ENCODE results near the gene PHF23.
A peak's percentile ranks its signal among the peaks of the same experiment; 100 is the strongest.

PHF23 gene

DNA sequence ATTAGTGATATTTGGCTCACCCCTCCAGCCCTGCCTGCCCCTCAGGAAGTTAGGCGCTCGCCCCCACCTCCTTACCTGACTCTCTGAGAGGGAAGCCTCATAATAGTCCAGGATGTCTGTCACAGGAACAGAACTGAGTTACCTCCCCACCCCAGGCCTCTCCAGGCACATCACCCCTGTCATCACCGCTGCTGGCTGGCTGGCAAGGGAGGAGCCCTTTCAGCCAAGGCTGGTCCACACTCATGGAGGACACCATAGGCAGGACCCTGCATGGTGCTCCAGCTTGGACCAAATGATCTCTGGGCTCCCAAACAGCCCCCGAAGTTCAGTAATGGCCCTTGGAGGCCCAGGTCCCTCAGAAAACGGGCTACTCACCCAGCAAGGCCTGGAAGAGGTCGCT is 21.1 kb downstream of the PHF23 start:
- Histone ChIP-seq H3K27ac (ENCODE audit: insufficient read depth in 1 of 2, low read depth in 1 of 2, low read length in 2 of 2, poor library complexity in 1 of 2, severe bottlenecking in 2 of 2) (peak overlapping the region; percentile 58 to 71), H3K4me1 (ENCODE audit: control extremely low read depth in 1 of 4, control insufficient read depth in 4 of 4, insufficient read depth in 4 of 4, low read length in 3 of 4) (peaks cover 8 to 75% (median 67%) of the 10 kb centered on the region in 4 experiments), H3K27me3 (replicated peaks in 2 of 5; ENCODE audit: control insufficient read depth in 4 of 5, insufficient read depth in 5 of 5, low read length in 4 of 5) (no peaks in the 10 kb centered on the region), H3K4me3 (ENCODE audit: control insufficient read depth in 1 of 7, extremely low read depth in 1 of 7, insufficient read depth in 4 of 7, low read depth in 2 of 7, low read length in 6 of 7) (peak overlapping the region in 6 of 7 experiments; percentile 52 to 78 (median 66)), H3K9me3 (ENCODE audit: control extremely low read depth in 1 of 5, control insufficient read depth in 4 of 5, insufficient read depth in 2 of 5, low read depth in 1 of 5, low read length in 4 of 5) (no peaks in the 10 kb centered on the region), H3K36me3 (ENCODE audit: control insufficient read depth in 4 of 4, insufficient read depth in 4 of 4, low read length in 3 of 4) (peaks cover 4 to 22% (median 19%) of the 10 kb centered on the region in 4 experiments)
- ChIA-PET CTCF (interaction anchor here (3.3 to 5.3 kb wide), 2 partner anchors 15 to 25 kb away, joined by 34 to 75 read pairs; partner anchors contain the start of genes DVL2 and GABARAP), POLR2A (no interaction called here)
- WGBS (ENCODE audit: insufficient coverage), result 40% methylated on average over 5 of the region's 6 CpGs
- no peak for DNase-seq

DNA sequence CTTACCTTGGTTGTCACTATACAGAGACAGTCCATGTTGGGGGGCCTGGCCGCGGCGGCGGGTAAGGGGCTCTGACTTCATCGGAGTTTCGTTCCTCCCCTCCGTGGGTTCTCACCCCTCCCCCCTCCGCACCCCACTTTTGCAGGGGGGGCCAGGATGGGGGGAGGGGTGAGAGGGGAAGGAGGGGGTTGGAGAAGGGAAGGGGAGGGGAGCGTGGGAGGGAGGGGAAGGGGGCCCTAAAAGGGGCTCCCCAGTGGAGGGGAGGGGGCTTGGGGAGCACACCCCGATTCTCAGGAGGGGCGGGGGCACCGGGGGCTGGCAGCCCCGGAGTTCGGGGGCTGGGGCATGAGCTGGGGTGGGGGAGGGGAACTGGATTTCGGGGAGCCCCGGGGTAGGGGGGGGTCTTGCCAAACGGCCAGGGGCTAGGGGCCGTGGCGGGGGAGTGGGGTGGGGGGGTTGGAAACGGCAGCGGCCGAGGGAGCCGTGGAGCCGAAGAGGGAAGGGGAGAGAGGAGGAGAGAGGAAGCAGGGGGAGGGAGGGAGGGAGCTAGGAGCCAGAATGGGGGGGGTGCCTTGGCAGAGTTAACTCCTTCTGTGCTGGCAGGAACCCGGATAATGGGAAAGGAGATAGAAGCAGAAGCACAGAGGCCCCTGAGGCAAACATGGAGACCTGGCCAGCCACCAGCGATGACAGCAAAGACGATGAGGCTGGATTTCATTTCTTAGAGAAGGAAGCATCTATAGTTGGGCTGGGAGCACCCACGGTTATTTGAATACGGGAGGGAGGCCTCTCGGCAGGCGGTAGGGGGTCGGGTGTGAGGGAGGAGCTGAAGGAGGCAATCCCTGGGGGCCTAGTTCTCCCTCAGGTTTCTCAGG is 21.9 kb downstream of the PHF23 start:
- WGBS (ENCODE audit: insufficient coverage), result 0% methylated on average over 8 of the region's 32 CpGs
- DNase-seq, result peak in 2 of 3 donors; percentile 79
- CTCF ChIA-PET, result interaction anchor here (5.3 kb wide), 1 partner anchor 16 kb away, joined by 75 read pairs; the partner anchor contains the start of gene DVL2
- H3K4me1 ChIP-seq (ENCODE audit: control extremely low read depth in 1 of 4, control insufficient read depth in 4 of 4, insufficient read depth in 4 of 4, low read length in 3 of 4), result peaks cover 8 to 75% (median 68%) of the 10 kb centered on the region in 4 experiments
- H3K27me3 ChIP-seq (replicated peaks in 2 of 5; ENCODE audit: control insufficient read depth in 4 of 5, insufficient read depth in 5 of 5, low read length in 4 of 5), result no peaks in the 10 kb centered on the region
- H3K36me3 ChIP-seq (ENCODE audit: control insufficient read depth in 4 of 4, insufficient read depth in 4 of 4, low read length in 3 of 4), result peaks cover 0 to 14% (median 12%) of the 10 kb centered on the region in 4 experiments
- peak overlapping the region; percentile 58 to 71 for H3K27ac ChIP-seq (ENCODE audit: insufficient read depth in 1 of 2, low read depth in 1 of 2, low read length in 2 of 2, poor library complexity in 1 of 2, severe bottlenecking in 2 of 2)
- no peaks in the 10 kb centered on the region for H3K9me3 ChIP-seq (ENCODE audit: control extremely low read depth in 1 of 5, control insufficient read depth in 4 of 5, insufficient read depth in 2 of 5, low read depth in 1 of 5, low read length in 4 of 5)
- peak overlapping the region; percentile 28 to 81 (median 67) for H3K4me3 ChIP-seq (ENCODE audit: control insufficient read depth in 1 of 7, extremely low read depth in 1 of 7, insufficient read depth in 4 of 7, low read depth in 2 of 7, low read length in 6 of 7)
- POLR2A ChIA-PET, result no interaction called here

DNA sequence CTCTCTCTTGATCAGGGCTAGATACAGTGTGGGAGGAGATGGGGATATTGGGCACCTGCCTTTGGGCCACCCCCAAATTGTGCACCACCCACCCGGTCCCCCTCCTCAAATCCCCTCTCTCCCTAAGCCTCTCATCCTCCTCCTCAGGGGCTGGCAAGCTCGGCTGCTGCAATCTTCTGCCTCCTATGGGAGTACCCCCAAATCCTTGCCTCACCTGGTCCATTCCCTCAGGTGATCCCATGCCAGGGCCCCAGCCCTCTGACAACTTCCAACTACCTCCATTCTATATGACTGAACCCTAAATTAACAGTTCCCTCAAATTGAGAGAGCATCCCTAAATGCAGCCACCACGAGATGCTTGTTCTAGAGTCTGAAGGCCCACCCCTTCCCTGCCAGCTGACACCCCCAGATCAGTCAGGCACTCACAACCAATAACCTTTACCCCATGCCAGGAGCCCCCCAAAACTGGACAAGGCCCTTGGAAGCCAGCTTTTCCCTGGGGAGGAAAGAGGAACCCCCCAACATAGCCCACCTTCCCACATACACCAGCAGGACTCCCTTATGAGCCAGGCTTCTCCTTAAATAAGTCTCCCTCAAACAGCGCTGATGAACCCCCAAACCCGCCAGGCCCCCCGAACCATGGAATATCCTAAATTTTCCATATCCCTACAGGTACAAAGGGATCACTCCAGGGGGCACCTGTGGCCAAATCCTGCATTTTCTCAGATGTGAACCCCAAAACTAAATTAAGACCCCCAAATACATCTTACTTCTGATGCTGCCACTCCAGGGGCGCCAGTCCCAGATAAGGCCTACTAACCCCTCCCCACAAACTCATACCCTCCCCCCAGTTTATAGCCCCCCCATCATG is 22.8 kb downstream of the PHF23 start:
- ChIA-PET CTCF (interaction anchor here (0.9 to 1.3 kb wide), 4 partner anchors 8 to 168 kb away, joined by 3 to 4 read pairs (median 3); no protein-coding TSS in a partner anchor), POLR2A (interaction anchor here (1.0 kb wide), 1 partner anchor 22 kb away, joined by 3 read pairs; no protein-coding TSS in a partner anchor)
- H3K4me3 ChIP-seq (ENCODE audit: control insufficient read depth in 1 of 7, extremely low read depth in 1 of 7, insufficient read depth in 4 of 7, low read depth in 2 of 7, low read length in 6 of 7), result peak overlapping the region in 6 of 7 experiments; percentile 37 to 81 (median 66)
- peaks cover 0 to 5% (median 4%) of the 10 kb centered on the region in 4 experiments for H3K36me3 ChIP-seq (ENCODE audit: control insufficient read depth in 4 of 4, insufficient read depth in 4 of 4, low read length in 3 of 4)
- no peaks in the 10 kb centered on the region for H3K9me3 ChIP-seq (ENCODE audit: control extremely low read depth in 1 of 5, control insufficient read depth in 4 of 5, insufficient read depth in 2 of 5, low read depth in 1 of 5, low read length in 4 of 5)
- peaks cover 8 to 77% (median 67%) of the 10 kb centered on the region in 4 experiments for H3K4me1 ChIP-seq (ENCODE audit: control extremely low read depth in 1 of 4, control insufficient read depth in 4 of 4, insufficient read depth in 4 of 4, low read length in 3 of 4)
- DNase-seq, result no peak
- H3K27ac ChIP-seq (ENCODE audit: insufficient read depth in 1 of 2, low read depth in 1 of 2, low read length in 2 of 2, poor library complexity in 1 of 2, severe bottlenecking in 2 of 2), result peak overlapping the region in 1 of 2 experiments; percentile 61
- no peaks in the 10 kb centered on the region for H3K27me3 ChIP-seq (replicated peaks in 2 of 5; ENCODE audit: control insufficient read depth in 4 of 5, insufficient read depth in 5 of 5, low read length in 4 of 5)
- WGBS (ENCODE audit: insufficient coverage), result 19% methylated on average over 7 of the region's 7 CpGs

DNA sequence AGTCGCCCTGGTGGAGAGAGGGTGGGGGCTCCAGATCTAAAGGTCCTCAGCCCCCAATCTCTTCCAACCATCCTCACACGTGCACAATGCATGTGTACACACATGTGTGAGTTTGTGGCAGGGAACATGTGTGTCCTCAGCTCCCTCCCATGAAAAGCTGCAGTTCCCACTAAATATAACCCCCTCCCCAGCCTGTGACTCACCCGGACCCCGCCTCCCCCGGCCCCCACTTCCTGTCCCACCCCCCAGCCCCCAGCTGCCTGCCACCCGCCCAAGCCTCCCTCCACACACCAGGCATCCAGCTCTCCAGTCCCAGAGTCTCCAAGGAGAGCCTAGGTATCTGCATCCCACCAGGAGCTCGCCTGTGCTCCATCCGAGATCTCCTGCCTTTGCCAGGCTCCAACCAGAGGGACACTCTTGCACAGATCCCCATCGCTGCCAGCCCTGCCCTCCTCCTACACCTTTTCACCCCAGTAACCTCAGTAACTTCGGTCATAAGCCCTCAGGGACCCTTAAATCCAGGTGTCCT is 23.5 kb downstream of the PHF23 start:
- H3K4me1 ChIP-seq (ENCODE audit: control extremely low read depth in 1 of 4, control insufficient read depth in 4 of 4, insufficient read depth in 4 of 4, low read length in 3 of 4), result peaks cover 8 to 69% (median 60%) of the 10 kb centered on the region in 4 experiments
- no peaks in the 10 kb centered on the region for H3K27me3 ChIP-seq (replicated peaks in 2 of 5; ENCODE audit: control insufficient read depth in 4 of 5, insufficient read depth in 5 of 5, low read length in 4 of 5)
- H3K27ac ChIP-seq (ENCODE audit: insufficient read depth in 1 of 2, low read depth in 1 of 2, low read length in 2 of 2, poor library complexity in 1 of 2, severe bottlenecking in 2 of 2), result peak overlapping the region in 1 of 2 experiments; percentile 41
- CTCF ChIA-PET, result interaction anchor here (0.9 to 2.7 kb wide), 6 partner anchors 9 to 170 kb away, joined by 3 to 17 read pairs (median 4); no protein-coding TSS in a partner anchor
- peak in 1 of 3 donors; percentile 60 for DNase-seq
- 36% methylated on average over 4 of the region's 10 CpGs for WGBS (ENCODE audit: insufficient coverage)
- POLR2A ChIA-PET, result interaction anchor here (0.5 to 1.0 kb wide), 2 partner anchors 22 to 41 kb away, joined by 3 to 5 read pairs; no protein-coding TSS in a partner anchor
- H3K4me3 ChIP-seq (ENCODE audit: control insufficient read depth in 1 of 7, extremely low read depth in 1 of 7, insufficient read depth in 4 of 7, low read depth in 2 of 7, low read length in 6 of 7), result peak overlapping the region in 6 of 7 experiments; percentile 47 to 82 (median 70)
- H3K9me3 ChIP-seq (ENCODE audit: control extremely low read depth in 1 of 5, control insufficient read depth in 4 of 5, insufficient read depth in 2 of 5, low read depth in 1 of 5, low read length in 4 of 5), result no peaks in the 10 kb centered on the region
- no peaks in the 10 kb centered on the region for H3K36me3 ChIP-seq (ENCODE audit: control insufficient read depth in 4 of 4, insufficient read depth in 4 of 4, low read length in 3 of 4)

DNA sequence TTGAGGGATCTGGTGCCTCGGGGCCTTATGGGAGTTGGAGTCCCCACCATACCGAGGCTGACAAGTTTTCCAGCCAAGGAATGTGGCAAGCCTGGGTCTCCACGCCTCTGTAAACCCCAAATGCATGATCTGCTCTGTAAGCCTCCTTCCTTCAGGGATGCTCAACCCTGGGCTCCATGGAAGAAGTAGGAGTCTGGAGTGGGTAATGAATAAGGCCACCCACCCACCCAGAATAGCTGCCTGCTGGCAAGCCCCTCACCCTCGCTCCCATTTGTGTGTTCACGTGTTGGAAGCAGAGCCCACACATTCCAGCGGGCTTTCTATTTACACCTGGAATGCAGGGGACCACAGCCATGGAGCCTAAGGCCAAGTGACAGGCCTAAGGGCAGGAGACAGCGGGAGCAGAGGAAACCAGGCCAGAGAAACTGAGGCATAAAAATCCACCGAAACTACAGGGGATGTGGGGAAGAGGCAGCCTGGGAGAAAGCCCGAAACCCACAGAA is 24.1 kb downstream of the PHF23 start:
- peaks cover 0 to 4% (median 0%) of the 10 kb centered on the region in 4 experiments for H3K36me3 ChIP-seq (ENCODE audit: control insufficient read depth in 4 of 4, insufficient read depth in 4 of 4, low read length in 3 of 4)
- WGBS (ENCODE audit: insufficient coverage), result 13% methylated on average over 6 of the region's 9 CpGs
- DNase-seq, result no peak
- peak overlapping the region in 6 of 7 experiments; percentile 47 to 82 (median 68) for H3K4me3 ChIP-seq (ENCODE audit: control insufficient read depth in 1 of 7, extremely low read depth in 1 of 7, insufficient read depth in 4 of 7, low read depth in 2 of 7, low read length in 6 of 7)
- H3K27ac ChIP-seq (ENCODE audit: insufficient read depth in 1 of 2, low read depth in 1 of 2, low read length in 2 of 2, poor library complexity in 1 of 2, severe bottlenecking in 2 of 2), result peak overlapping the region; percentile 87 to 94
- ChIA-PET CTCF (interaction anchor here (1.0 to 2.7 kb wide), 8 partner anchors 9 to 169 kb away, joined by 3 to 17 read pairs (median 4); partner anchors contain the start of gene CTDNEP1), POLR2A (interaction anchor here (0.5 to 1.0 kb wide), 2 partner anchors 23 to 42 kb away, joined by 3 to 5 read pairs; no protein-coding TSS in a partner anchor)
- peaks cover 8 to 64% (median 55%) of the 10 kb centered on the region in 4 experiments for H3K4me1 ChIP-seq (ENCODE audit: control extremely low read depth in 1 of 4, control insufficient read depth in 4 of 4, insufficient read depth in 4 of 4, low read length in 3 of 4)
- H3K27me3 ChIP-seq (replicated peaks in 2 of 5; ENCODE audit: control insufficient read depth in 4 of 5, insufficient read depth in 5 of 5, low read length in 4 of 5), result no peaks in the 10 kb centered on the region
- no peaks in the 10 kb centered on the region for H3K9me3 ChIP-seq (ENCODE audit: control extremely low read depth in 1 of 5, control insufficient read depth in 4 of 5, insufficient read depth in 2 of 5, low read depth in 1 of 5, low read length in 4 of 5)
